OCI-LY7 (cell line): ENCODE data around the gene FAM151A. TPM values are rescaled to one million over a fixed set of nuclear protein-coding genes. Genes with fewer than 3 reads are reported as not detected.

Experiments used
- BruUV-seq: library from RNA; stranded (reverse); fragments of 400-500 nt; replicated peaks from 2 replicates; lab custom pipeline; 2021; lab: Mats Ljungman, UMichigan
- CTCF ChIA-PET: fragments of 300-600 bp; sonication (Branson Sonifier 250); formaldehyde crosslinking; loops from one replicate; lab custom pipeline; 2022; ENCODE audit warnings: antibody characterized with exemption; ENCODE audit not compliant: unreplicated experiment; lab: Charles Lee
- POLR2A ChIA-PET: fragments of 300-600 bp; sonication (Branson Sonifier 250); formaldehyde crosslinking; loops from one replicate; lab custom pipeline; 2022; ENCODE audit warnings: antibody characterized with exemption; lab: Charles Lee
- DNase-seq: peaks from one replicate; pipeline ENCODE4 v3.0.0-alpha.2; 2015; ENCODE audit warnings: low spot score
- H2AFZ ChIP-seq: fragments of 200-600 bp; sonication (generic), shearing (Covaris generic); 2 replicates; pipeline ENCODE4 v1.6.1; 2014; ENCODE audit warnings: mild to moderate bottlenecking, antibody characterized with exemption, low read length, moderate library complexity
- H3K27ac ChIP-seq: fragments of 200-600 bp; sonication (generic); 2 replicates; pipeline ENCODE4 v1.5.1; 2014; ENCODE audit warnings: mixed run types, low read depth, mild to moderate bottlenecking, moderate library complexity, low read length, inconsistent platforms; ENCODE audit not compliant: poor library complexity, severe bottlenecking
- H3K36me3 ChIP-seq: fragments of 200-600 bp; sonication (generic); 2 replicates; pipeline ENCODE4 v1.6.1; 2014; ENCODE audit warnings: mild to moderate bottlenecking, antibody characterized with exemption, low read length, moderate library complexity, mixed read lengths; ENCODE audit not compliant: insufficient read depth
- H3K4me1 ChIP-seq: fragments of 200-600 bp; sonication (generic); 2 replicates; pipeline ENCODE4 v1.5.1; 2014; ENCODE audit warnings: mild to moderate bottlenecking, low read length; ENCODE audit not compliant: insufficient read depth, poor library complexity, severe bottlenecking
- H3K4me2 ChIP-seq: fragments of 200-600 bp; sonication (generic); 2 replicates; pipeline ENCODE4 v1.6.1; 2014; ENCODE audit warnings: mild to moderate bottlenecking, low read length
- H3K4me3 ChIP-seq: fragments of 200-600 bp; sonication (generic); 2 replicates; pipeline ENCODE4 v1.5.1; 2014; ENCODE audit warnings: mild to moderate bottlenecking, low read depth, low read length; ENCODE audit not compliant: poor library complexity, severe bottlenecking
- H3K79me2 ChIP-seq: fragments of 200-600 bp; sonication (generic); 2 replicates; pipeline ENCODE4 v1.6.1; 2016; ENCODE audit warnings: low read depth, mild to moderate bottlenecking, low read length, moderate library complexity, mixed read lengths; ENCODE audit not compliant: insufficient read depth
- H3K9me2 ChIP-seq: fragments of 200-600 bp; sonication (generic); 2 replicates; pipeline ENCODE4 v1.6.1; 2016; ENCODE audit warnings: mild to moderate bottlenecking, low read length, mixed read lengths; ENCODE audit not compliant: insufficient read depth
- H3K9me3 ChIP-seq: fragments of 200-600 bp; sonication (generic); 2 replicates; pipeline ENCODE4 v1.6.1; 2014; ENCODE audit warnings: mild to moderate bottlenecking, mixed run types, low read length, mixed read lengths
- H4K20me1 ChIP-seq: fragments of 200-600 bp; sonication (generic); 2 replicates; pipeline ENCODE4 v1.6.1; 2014; ENCODE audit warnings: mild to moderate bottlenecking, antibody characterized with exemption, low read length, moderate library complexity, mixed read lengths; ENCODE audit not compliant: insufficient read depth
- CTCF ChIP-seq: fragments of 200-600 bp; sonication (generic); conservative IDR thresholded peaks from 2 replicates; pipeline ENCODE4 v1.5.1; 2014; ENCODE audit warnings: mild to moderate bottlenecking, antibody characterized with exemption, low read length, moderate library complexity, mixed read lengths
- EZH2phosphoT487 ChIP-seq: fragments of 200-600 bp; sonication (generic); IDR thresholded peaks from 2 replicates; pipeline ENCODE4 v1.6.1; 2018; ENCODE audit warnings: low read depth, borderline replicate concordance, mild to moderate bottlenecking, mixed run types, antibody characterized with exemption, low read length, moderate library complexity, mixed read lengths
- intact Hi-C: fragments of 100-400 bp; cut with micrococcal nuclease; formaldehyde crosslinking; loops from one replicate; pipeline ENCODE4 v1.10.0; 2022; ENCODE audit not compliant: unreplicated experiment
- total RNA-seq, 2 experiments: library from RNA; depleted of rRNA in 1 of 2; stranded (reverse); fragments of >200 nt in 1 of 2; shearing (Covaris generic) in 1 of 2; gene quantifications; 2 replicates each; pipeline ENCODE4 v1.2.3, GENCODE V29; 2014 to 2022

The FAM151A gene
- total RNA-seq, 2 experiments from 2014 or later = not detected

GRCh38 chr1:54584575-54584974, 38.8 kb downstream of the FAM151A start:
- no peak for TF ChIP-seq EZH2phosphoT487
- no peak for TF ChIP-seq CTCF
- intact Hi-C loops = no loop called here
- Histone ChIP-seq H2AFZ (no peak overlapping the region), H3K4me1 (no peaks in the 10 kb centered on the region), H3K79me2 (no peaks in the 10 kb centered on the region), H3K9me2 (no peaks in the 10 kb centered on the region), H3K36me3 (no peaks in the 10 kb centered on the region), H4K20me1 (no peaks in the 10 kb centered on the region), H3K9me3 (no peaks in the 10 kb centered on the region), H3K27ac (no peak overlapping the region), H3K4me3 (no peak overlapping the region), H3K4me2 (no peak overlapping the region)
- no TSS peak for BruUV-seq
- DNase-seq = no peak
- ChIA-PET CTCF (no interaction called here), POLR2A (no interaction called here)

GRCh38 chr1:54583871-54584270, 39.5 kb downstream of the FAM151A start:
- Histone ChIP-seq H3K4me3 (no peak overlapping the region), H3K9me2 (no peaks in the 10 kb centered on the region), H4K20me1 (no peaks in the 10 kb centered on the region), H3K9me3 (no peaks in the 10 kb centered on the region), H2AFZ (no peak overlapping the region), H3K4me1 (no peaks in the 10 kb centered on the region), H3K4me2 (no peak overlapping the region), H3K27ac (no peak overlapping the region), H3K36me3 (no peaks in the 10 kb centered on the region), H3K79me2 (no peaks in the 10 kb centered on the region)
- BruUV-seq = no TSS peak
- intact Hi-C loops = no loop called here
- TF ChIP-seq CTCF = no peak
- no peak for TF ChIP-seq EZH2phosphoT487
- ChIA-PET POLR2A (no interaction called here), CTCF (no interaction called here)
- DNase-seq = no peak

GRCh38 chr1:54583307-54583686, 40.0 kb downstream of the FAM151A start:
- DNase-seq = no peak
- H3K27ac ChIP-seq = no peak overlapping the region
- H3K4me3 ChIP-seq = no peak overlapping the region
- no peak overlapping the region for H2AFZ ChIP-seq
- no TSS peak for BruUV-seq
- ChIA-PET POLR2A (interaction anchor here (0.8 kb wide), 1 partner anchor 62 kb away, joined by 3 read pairs; no protein-coding TSS in a partner anchor), CTCF (no interaction called here)
- TF ChIP-seq CTCF (no peak), EZH2phosphoT487 (no peak)
- H3K9me3 ChIP-seq = no peaks in the 10 kb centered on the region
- intact Hi-C loops = no loop called here
- no peaks in the 10 kb centered on the region for H4K20me1 ChIP-seq
- H3K79me2 ChIP-seq = no peaks in the 10 kb centered on the region
- no peaks in the 10 kb centered on the region for H3K36me3 ChIP-seq
- no peak overlapping the region for H3K4me2 ChIP-seq
- no peaks in the 10 kb centered on the region for H3K4me1 ChIP-seq
- no peaks in the 10 kb centered on the region for H3K9me2 ChIP-seq
